Adipocyte (in vitro differentiated cells): Measurements from ENCODE around the gene HES2.
"Not testable (repeated sequence)": the region's sequence is repeated elsewhere in the genome, so short reads cannot be mapped to it uniquely, and the experiment has no call there.

Experiments used
- DNase-seq: peaks from one replicate; pipeline ENCODE4 v3.0.0-alpha.2; 2015; ENCODE audit warnings: low read depth
- H3K27me3 ChIP-seq: replicated peaks from 2 replicates; pipeline ENCODE4 v1.7.0; 2013; ENCODE audit warnings: mild to moderate bottlenecking, low read length, moderate library complexity; ENCODE audit not compliant: control insufficient read depth, insufficient read depth
- H3K36me3 ChIP-seq: 2 replicates; pipeline ENCODE4 v1.7.0; 2013; ENCODE audit warnings: low read length, mild to moderate bottlenecking, moderate library complexity; ENCODE audit not compliant: control insufficient read depth, insufficient read depth, severe bottlenecking
- H3K4me1 ChIP-seq: 2 replicates; pipeline ENCODE4 v1.7.0; 2013; ENCODE audit warnings: mild to moderate bottlenecking, low read length, moderate library complexity; ENCODE audit not compliant: control insufficient read depth, insufficient read depth
- H3K4me3 ChIP-seq: 2 replicates; pipeline ENCODE4 v1.7.0; 2013; ENCODE audit warnings: mild to moderate bottlenecking, low read length, moderate library complexity
- H3K9ac ChIP-seq: 2 replicates; pipeline ENCODE4 v1.7.0; 2013; ENCODE audit warnings: mild to moderate bottlenecking, low read length, moderate library complexity
- H3K9me3 ChIP-seq: 2 replicates; pipeline ENCODE4 v1.7.0; 2013; ENCODE audit warnings: mild to moderate bottlenecking, low read length, moderate library complexity; ENCODE audit not compliant: control insufficient read depth

Gene HES2

GRCh38 chr1:6429660-6430411 is 10.1 kb upstream of the HES2 start:
- not testable (repeated sequence) for H3K36me3 ChIP-seq, H3K4me1 ChIP-seq, H3K4me3 ChIP-seq, H3K9ac ChIP-seq, H3K9me3 ChIP-seq
- peaks cover 56% of the 10 kb centered on the region for H3K27me3 ChIP-seq
- peak; percentile 20 for DNase-seq

DNA sequence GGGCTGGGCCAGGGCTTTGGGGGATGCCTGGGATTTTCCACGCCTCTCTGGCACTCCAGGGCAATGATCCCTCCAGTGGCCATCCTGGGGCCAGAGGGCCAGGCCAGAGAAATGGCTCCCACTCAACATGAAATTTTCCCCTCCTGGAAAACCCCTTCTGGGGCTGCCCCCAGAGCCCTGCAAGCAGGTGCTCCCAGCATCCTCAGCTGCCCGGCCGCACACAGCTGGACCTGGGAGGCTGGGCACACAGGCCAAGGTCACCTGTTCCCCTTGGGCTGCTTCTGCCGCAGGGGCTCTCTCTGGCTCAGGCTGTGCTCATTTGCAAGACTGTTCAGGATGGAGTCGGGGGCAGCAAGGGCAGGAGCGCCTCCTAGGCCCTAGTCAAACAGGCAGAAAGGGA is 8.7 kb upstream of the HES2 start:
- DNase-seq, H3K36me3 ChIP-seq, H3K4me3 ChIP-seq, H3K9me3 ChIP-seq, H3K9ac ChIP-seq, H3K4me1 ChIP-seq: not testable (repeated sequence)
- H3K27me3 ChIP-seq: peaks cover 56% of the 10 kb centered on the region

- H3K36me3 ChIP-seq: no peaks in the 10 kb centered on the region
- H3K4me3 ChIP-seq: no peak overlapping the region
- peaks cover 62% of the 10 kb centered on the region for H3K27me3 ChIP-seq
- H3K9ac ChIP-seq: no peak overlapping the region
- DNase-seq: no peak
- peaks cover 8% of the 10 kb centered on the region for H3K4me1 ChIP-seq
- no peaks in the 10 kb centered on the region for H3K9me3 ChIP-seq
These were observed 8.0 kb upstream of the HES2 start for GRCh38 chr1:6427441-6428390.

DNA sequence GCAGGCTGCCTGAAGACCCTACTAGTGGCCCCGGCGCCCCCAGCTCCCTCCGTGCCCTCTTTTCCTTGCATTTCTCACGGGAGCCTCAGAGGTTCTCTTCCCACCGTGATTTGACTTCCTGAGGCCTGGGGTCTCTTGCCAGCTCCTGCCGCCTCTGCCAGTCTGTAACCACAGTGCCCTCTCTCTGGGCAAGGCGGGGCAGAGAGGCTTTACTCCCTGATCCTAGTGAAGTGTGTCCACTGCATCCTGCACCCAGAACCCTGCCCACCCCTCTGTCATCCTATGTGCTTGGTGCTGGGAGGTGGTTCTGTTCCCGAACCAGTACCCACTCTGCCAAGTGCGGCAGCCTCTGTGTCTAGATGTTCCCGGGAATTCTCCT is 7.2 kb upstream of the HES2 start:
- Histone ChIP-seq H3K9ac (no peak overlapping the region), H3K4me1 (peaks cover 9% of the 10 kb centered on the region), H3K36me3 (no peaks in the 10 kb centered on the region), H3K4me3 (no peak overlapping the region), H3K27me3 (peaks cover 62% of the 10 kb centered on the region), H3K9me3 (no peaks in the 10 kb centered on the region)
- no peak for DNase-seq

DNA sequence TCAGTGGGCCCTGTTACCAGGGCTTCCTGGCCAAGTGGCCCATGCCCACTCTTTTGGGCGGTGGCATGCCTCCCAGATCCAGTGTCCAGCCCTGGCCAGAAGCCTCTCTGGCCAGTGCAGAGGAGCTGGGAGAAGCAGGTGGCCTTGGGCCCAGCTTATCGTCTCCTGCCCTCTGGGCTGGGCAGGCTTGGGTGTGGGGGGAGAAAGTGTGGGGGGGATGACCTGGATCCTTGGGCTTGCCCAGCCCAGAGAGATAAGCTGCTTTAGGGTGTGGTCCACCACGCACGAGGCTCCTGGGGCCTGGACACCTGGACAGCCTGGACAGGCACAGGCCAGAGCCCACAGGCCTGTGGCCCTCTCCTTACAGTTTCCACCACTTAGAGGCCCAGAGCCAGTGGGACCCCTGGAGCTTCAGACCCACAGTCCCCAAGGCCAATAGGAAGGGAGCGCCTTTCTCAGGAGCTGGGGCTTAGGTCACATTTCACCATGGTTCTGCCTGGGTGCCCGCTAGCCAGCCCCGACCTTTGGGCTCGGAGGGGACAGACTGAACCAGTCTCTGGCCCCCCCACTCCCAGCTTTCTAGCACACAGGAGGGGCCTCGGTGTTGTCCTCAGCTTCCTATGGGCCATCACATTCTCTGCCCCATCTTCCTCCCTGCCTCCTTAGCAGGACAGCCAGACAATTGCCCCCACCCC is 6.7 kb upstream of the HES2 start:
- H3K36me3 ChIP-seq: no peaks in the 10 kb centered on the region
- DNase-seq: no peak
- H3K4me1 ChIP-seq: peaks cover 9% of the 10 kb centered on the region
- no peaks in the 10 kb centered on the region for H3K9me3 ChIP-seq
- H3K9ac ChIP-seq: no peak overlapping the region
- H3K4me3 ChIP-seq: no peak overlapping the region
- H3K27me3 ChIP-seq: peaks cover 66% of the 10 kb centered on the region

DNA sequence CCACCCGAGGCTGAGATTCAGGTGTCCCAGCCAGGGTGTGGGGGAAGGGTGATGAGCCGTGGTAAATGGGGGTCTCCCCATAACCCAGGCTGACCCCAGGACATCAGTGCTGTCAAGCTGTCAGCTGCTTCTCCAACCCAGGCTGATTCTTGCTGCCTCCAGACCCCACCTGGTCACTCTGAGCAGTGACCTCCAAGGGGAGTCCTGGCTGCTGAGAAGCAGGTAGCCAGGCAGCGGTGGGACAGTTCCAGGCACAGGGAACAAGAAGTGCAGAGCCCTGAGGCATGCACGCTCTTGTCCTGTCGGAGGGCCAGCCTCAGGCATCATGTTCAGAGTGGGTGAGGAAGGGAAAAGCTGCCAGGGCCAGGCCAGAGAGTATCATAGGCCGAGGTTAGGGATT is 5.9 kb upstream of the HES2 start:
- Histone ChIP-seq H3K27me3 (peaks cover 69% of the 10 kb centered on the region), H3K9ac (no peak overlapping the region), H3K4me1 (peaks cover 9% of the 10 kb centered on the region), H3K4me3 (no peak overlapping the region), H3K9me3 (no peaks in the 10 kb centered on the region), H3K36me3 (no peaks in the 10 kb centered on the region)
- DNase-seq: no peak

- peak; percentile 22 for DNase-seq
- H3K4me3 ChIP-seq: no peak within 1 kb of the TSS
- peaks cover 17% of the 10 kb centered on the region for H3K4me1 ChIP-seq
- H3K9me3 ChIP-seq: no peaks in the 10 kb centered on the region
- H3K36me3 ChIP-seq: no peaks in the 10 kb centered on the region
- H3K9ac ChIP-seq: no peak within 1 kb of the TSS
- H3K27me3 ChIP-seq: peaks cover 69% of the 10 kb centered on the region
These were observed 5.2 kb upstream of the HES2 start, which contains the start of gene ESPN for GRCh38 chr1:6424619-6425593. ESPN (plus strand) TSS chr1:6424776; CDS start chr1:6424956, 180 bp downstream.

GRCh38 chr1:6424000-6424565 is 4.4 kb upstream of the HES2 start:
- Histone ChIP-seq H3K9ac (no peak overlapping the region), H3K4me3 (no peak overlapping the region), H3K27me3 (peaks cover 65% of the 10 kb centered on the region), H3K36me3 (no peaks in the 10 kb centered on the region), H3K4me1 (peaks cover 17% of the 10 kb centered on the region), H3K9me3 (no peaks in the 10 kb centered on the region)
- no peak for DNase-seq

DNA sequence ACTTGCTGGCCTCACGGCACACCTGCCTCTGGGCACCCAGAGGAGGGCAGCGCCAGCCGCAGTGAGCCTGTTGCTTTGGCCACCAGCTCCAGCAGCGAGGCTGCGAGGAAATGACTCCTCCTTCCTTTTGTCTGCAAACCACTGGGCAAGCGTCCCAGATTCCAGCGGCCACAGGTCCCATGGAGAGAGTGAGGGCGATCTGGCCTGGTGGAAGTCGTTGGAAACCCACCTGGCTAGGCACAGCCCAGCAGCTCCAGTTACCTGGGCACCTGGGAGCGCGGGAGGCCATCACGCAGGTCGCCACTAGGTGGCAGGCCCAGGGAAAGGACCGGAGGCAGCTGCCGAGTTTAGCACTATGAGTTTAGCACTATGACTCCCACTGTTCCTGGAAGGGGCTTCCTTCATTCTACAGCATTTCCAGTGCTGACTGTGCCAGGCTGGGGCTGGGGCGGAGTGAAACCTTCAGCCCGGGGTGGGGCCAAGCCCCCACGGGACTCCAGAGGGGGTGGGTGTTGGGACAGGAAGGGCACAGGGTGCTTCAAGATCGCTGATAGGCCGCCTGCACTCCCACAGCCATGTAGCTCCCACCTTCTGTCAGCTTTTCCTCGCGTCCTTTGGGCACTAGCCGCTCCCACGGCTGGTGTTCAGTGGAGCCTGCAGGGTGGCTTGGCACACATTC is 3.7 kb upstream of the HES2 start:
- no peak for DNase-seq
- no peak overlapping the region for H3K4me3 ChIP-seq
- H3K27me3 ChIP-seq: peaks cover 70% of the 10 kb centered on the region
- H3K4me1 ChIP-seq: peaks cover 17% of the 10 kb centered on the region
- H3K9me3 ChIP-seq: no peaks in the 10 kb centered on the region
- H3K9ac ChIP-seq: no peak overlapping the region
- no peaks in the 10 kb centered on the region for H3K36me3 ChIP-seq

DNA sequence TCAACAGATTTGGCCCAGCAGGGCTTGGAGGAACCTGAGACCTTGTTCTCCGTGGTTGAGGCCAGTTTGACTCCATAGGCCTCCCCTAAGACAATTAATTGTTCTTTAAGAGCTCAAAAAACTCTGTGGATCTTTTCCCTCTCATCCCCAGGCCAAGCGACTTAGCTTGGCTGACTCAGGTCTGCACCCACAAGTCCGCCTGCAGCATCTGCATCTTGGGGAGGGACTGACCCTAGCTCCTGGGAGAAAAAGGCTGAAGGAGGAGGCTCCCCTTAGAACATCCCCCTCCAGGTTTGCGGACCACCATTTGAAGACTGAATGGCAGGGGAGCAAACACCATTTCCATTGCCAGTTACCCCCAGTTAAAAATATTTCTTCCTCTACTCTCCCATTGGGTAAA is 1.5 kb upstream of the HES2 start:
- Histone ChIP-seq H3K9me3 (no peaks in the 10 kb centered on the region), H3K9ac (no peak overlapping the region), H3K4me1 (peaks cover 17% of the 10 kb centered on the region), H3K4me3 (no peak overlapping the region), H3K36me3 (no peaks in the 10 kb centered on the region), H3K27me3 (peaks cover 75% of the 10 kb centered on the region)
- no peak for DNase-seq
